MG63 (cell line): ENCODE data around the gene TMEM39A. TPM values are rescaled to one million over a fixed set of nuclear protein-coding genes. Genes with fewer than 3 reads are reported as not detected.

Experiments
- total RNA-seq: library from RNA; depleted of rRNA; stranded (reverse); fragments of >200 nt; shearing (Covaris generic); gene quantifications from 2 replicates; pipeline ENCODE4 v1.2.3, GENCODE V29; 2014; ENCODE audit warnings: low replicate concordance; rRNA removed

TMEM39A gene
- total RNA-seq, 1 experiment from 2014 or later = 27.9 TPM

Other genes starting within 250 kb of the TMEM39A start
- gene B4GALT4, start 222.7 kb downstream of the TMEM39A start, total RNA-seq = 13.2 and 17.7 TPM in 2 replicates
- 4.2 and 5.0 TPM in 2 replicates for gene ARHGAP31, start 169.2 kb downstream of the TMEM39A start, total RNA-seq
- gene POGLUT1, start 5.3 kb upstream of the TMEM39A start, total RNA-seq = 12.4 and 24.8 TPM in 2 replicates
- 73.8 and 95.4 TPM in 2 replicates for gene TIMMDC1, start 34.9 kb upstream of the TMEM39A start, total RNA-seq
- not detected in 2 replicates for gene CD80, start 96.0 kb upstream of the TMEM39A start, total RNA-seq
- 0.69 and 3.4 TPM in 2 replicates for gene ADPRH, start 115.9 kb upstream of the TMEM39A start, total RNA-seq
- gene PLA1A, start 134.3 kb upstream of the TMEM39A start, total RNA-seq = not detected in 2 replicates
- 0.07 TPM in 1 of 2 replicates, not detected in the other for gene POPDC2, start 197.0 kb upstream of the TMEM39A start, total RNA-seq
- gene COX17, start 213.8 kb upstream of the TMEM39A start, total RNA-seq = 1.7 and 15.3 TPM in 2 replicates
- 0.47 and 1.1 TPM in 2 replicates for gene CFAP91, start 239.4 kb upstream of the TMEM39A start, total RNA-seq